HG03432 (cell line): ENCODE data around the gene EGFLAM.

Experiments
- ATAC-seq: cut with Tn5 transposase; IDR thresholded peaks from one replicate; pipeline ENCODE4 v1.9.1; 2021; ENCODE audit warnings: mild to moderate bottlenecking, moderate library complexity; ENCODE audit not compliant: unreplicated experiment

Gene EGFLAM

GRCh38 chr5:38265546-38266179, 7.3 kb downstream of the EGFLAM start:
- peak; percentile 92 for ATAC-seq

DNA sequence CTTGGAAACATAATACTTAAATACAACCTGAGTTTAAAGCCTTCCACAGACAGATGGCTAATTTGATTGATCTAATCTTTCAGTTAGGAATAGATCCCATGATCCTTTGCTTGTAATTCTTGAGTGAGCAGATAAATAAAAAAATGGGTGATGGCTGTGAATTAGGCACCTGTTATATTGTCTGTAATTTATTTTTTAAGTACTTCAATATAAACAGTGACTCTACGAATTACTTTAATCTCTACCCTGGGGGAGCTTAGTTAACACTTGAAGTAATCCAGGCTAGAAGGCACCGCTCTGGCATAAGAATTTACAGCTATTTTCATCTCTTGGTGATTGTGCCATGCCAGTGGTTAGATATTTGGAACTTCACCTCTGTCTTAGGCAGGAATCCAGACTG, 9.0 kb downstream of the EGFLAM start:
- ATAC-seq: no peak

- no peak for ATAC-seq
These were observed 15.3 kb downstream of the EGFLAM start for GRCh38 chr5:38273626-38274025.

DNA sequence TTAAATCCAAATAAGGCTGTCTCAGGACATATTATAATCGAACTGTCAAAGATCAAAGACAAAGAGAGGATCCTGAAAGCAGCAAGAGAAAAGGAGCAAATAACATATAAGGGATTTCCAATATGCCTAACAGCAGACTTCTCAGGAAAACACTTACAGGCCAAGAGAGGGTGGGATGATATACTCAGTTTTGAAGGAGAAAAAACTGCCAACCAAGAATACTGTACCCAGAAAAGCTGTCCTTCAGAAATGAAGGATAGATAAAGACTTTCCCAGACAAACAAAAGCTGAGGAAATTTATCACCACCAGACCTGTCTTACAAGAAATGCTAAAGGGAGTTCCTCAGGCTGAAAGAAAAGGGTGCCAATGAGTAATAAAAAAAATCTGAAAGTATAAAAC, 16.0 kb downstream of the EGFLAM start:
- ATAC-seq: no peak

DNA sequence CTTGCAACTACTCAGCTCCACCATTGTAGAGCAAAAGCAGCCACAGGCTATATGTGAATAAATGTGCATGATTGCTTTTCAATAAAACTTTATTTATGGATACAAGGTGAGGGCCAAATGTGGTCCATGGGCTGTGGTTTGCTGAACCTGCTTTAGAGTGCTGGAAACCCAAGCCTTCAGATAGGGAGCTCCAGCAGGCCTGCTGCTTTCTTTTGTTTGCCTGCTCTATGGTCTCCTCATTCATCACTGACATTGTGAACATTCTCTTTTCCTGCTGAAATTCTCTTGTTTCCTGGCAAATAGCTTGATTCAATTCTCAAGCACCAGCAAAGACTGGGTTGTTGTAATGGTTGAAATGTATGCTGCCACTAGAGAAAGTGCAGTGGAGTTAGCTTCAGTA, 26.0 kb downstream of the EGFLAM start:
- no peak for ATAC-seq

DNA sequence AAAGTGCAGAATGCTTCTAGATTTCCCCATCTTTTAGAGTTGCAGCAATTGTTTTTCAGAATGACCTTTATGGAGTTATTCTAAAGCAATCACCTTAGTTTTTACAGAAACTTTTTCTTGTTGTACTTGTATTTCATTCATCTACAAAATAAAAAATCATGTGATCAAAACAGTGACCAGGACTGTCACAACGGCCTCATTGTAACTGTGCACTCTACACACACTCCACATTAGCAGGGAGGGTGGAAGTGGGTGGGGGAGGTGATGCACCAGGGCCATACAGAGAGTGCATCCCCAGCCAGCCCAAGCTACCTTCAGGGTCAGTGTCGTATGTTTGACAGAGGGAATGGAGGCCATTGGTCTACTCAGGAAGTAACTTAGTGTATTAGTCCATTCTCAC, 26.9 kb downstream of the EGFLAM start:
- no peak for ATAC-seq

DNA sequence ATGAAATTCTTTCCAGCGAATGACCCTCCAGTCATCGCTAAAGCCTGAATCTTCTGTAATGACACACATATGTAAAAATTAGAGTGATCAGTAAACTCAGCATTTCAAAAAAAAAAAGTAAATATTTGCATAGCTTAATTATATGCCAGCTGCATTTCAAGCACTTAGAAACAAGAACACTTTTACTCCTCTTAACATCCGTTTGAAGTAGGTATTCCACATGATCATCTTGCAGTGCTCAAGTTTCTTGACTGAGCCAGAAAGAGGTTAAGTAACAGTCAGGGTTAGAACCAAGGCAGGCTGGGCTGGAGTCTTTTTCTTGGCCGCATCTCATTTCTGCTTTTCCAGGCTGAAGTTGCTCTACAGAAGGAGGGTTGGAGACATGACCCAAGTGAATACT, 27.6 kb downstream of the EGFLAM start:
- no peak for ATAC-seq

DNA sequence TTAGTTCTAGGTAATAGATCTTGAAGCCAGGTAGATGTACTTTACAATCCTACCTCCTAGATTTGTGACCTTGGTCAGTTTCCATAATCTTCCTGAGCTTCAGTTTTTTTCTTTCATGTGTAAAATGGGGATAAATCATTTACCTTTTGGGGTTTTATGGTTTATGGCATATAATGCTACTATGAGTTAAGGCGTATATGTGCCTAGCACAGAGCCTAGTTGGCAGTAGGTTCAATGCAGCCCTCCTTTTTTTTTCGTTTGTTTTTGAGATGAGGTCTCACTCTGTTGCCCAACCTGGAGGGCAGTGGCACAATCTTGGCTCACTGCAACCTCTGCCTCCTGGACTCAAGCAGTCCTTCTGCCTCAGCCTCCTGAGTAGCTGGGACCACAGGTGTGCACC, 28.8 kb downstream of the EGFLAM start:
- no peak for ATAC-seq

DNA sequence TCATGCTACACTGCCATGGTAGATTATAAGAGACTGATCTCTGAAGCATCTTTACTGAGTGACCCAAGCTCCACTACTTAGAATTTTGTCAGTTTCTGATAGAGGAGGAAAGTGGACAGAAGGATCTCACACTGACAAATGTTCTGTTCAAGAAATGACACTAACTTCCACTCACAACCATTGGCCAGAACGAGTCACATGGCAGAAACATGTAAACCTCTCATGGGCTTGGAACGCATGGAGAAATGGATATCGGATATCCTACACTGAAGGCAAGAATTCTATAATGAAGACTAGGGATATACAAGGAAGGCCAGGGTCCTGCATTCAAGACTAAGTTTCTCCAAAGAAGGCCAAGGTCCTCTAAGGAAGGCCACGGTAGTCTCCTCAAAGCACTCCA, 31.1 kb downstream of the EGFLAM start:
- ATAC-seq: no peak

- ATAC-seq: no peak
These were observed 31.8 kb downstream of the EGFLAM start for GRCh38 chr5:38290028-38290653.

- ATAC-seq: no peak
These were observed 33.0 kb downstream of the EGFLAM start for GRCh38 chr5:38291355-38291754.

- ATAC-seq: no peak
These were observed 33.9 kb downstream of the EGFLAM start for GRCh38 chr5:38292228-38292627.

DNA sequence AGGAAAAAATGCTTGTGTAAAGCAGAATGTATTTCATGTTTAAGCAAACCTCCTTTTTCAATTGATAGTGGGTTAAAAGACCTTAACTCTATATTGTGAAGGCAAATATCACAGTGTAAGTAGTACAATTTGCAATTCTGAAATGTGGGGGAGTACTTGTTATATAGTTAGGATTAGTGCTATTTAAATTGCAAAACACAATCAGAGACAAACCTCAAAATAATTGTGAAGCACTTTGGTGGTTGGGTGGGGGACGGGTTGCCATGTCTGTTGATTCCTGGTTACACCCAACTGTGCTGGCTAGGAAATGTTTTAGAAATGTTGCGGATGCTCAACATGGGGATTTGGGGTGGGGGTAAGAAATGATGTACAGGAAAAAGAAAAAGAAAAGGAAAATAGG, 37.4 kb downstream of the EGFLAM start:
- ATAC-seq: no peak

- ATAC-seq: no peak
These were observed 39.7 kb downstream of the EGFLAM start for GRCh38 chr5:38297830-38298608.

DNA sequence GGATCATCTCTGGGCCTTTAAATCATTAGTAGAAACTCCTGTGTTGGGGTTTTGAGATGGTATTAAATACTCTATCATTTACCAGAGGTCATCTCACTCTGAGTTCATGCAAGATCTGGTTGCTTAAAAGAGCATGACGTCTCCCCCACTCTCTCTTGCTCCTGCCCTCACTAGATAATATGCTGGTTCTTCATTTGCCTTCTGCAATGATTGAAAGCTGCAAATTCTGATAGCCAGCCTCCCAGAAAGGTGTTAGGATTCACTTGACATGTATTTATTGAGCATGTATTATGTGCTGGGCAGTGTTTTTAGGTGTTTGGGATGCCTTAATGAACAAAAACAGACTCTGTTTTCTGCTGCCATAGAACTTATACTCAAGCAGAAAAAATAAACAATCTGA, 41.2 kb downstream of the EGFLAM start:
- no peak for ATAC-seq

DNA sequence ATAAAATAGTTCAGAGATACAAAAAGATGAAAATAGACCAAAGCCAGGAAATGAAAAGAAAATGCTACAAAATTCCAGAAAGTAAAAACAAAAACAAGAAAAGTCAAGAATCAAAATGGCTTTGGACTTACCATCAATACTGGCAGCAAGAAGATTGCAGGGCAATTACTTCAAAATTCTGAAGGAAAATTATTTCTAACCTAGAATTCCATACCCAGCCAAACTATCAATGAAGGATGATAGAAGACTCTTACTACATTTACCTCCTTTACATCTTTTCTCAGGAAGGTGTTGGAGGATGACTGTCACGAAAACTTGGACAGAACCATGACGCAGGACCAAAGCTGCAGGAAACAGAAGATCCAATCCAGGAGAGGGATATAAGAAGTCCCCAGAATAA, 46.8 kb downstream of the EGFLAM start:
- no peak for ATAC-seq

- no peak for ATAC-seq
These were observed 49.5 kb downstream of the EGFLAM start for GRCh38 chr5:38307845-38308244.

DNA sequence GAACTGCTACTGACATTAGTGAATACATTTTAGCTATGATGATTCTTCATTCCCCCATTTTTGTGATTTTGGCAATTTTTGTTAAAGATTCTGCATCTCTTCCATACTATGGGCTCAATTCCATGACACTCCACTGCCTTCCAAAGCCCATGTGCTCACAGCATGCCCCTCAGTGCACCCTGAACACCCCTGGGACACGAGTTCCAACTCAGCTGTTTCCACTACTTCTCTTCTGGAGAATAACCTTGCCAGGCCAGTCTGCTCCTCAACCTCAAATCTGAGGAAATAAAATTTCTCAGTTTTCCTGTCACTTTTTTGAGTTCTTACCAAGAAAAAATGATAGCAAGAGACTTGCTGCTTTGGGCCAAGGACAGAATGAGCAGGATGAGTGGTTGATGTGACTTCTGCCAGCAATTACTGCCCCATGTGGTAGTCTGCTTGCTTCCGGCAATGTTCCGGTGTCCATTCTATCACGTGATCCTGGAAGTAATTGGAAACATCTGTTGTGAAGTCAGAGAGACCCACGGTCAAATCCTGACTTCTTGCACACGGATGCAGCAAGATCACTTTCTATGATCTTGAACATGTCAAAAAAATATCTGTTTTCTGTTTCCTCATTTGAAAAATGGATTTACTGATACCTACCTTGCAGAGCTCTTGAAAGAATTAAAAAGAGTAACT, 58.3 kb downstream of the EGFLAM start:
- no peak for ATAC-seq

DNA sequence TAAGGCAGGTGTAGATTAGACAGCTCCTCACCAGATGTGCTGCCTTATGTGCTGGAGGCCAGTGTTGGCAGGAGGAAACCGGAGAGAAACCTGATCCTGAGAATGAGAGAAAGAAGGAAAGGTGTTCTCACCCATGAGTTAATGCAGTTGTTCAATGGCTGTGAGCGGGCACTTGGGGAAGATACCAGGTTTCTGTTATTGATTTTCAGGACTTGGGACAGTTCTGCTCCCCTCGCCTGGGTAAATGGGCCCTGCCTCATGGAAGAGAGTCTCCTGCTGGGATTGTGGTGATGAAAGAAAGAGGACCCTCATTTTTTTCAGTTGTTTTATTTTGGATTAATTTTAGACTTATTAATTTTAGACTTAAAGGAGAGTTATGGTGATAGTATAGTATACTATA, 59.5 kb downstream of the EGFLAM start:
- no peak for ATAC-seq

- ATAC-seq: no peak
These were observed 61.1 kb downstream of the EGFLAM start for GRCh38 chr5:38319491-38319890.

GRCh38 chr5:38321978-38322377, 63.6 kb downstream of the EGFLAM start:
- no peak for ATAC-seq
